Superior temporal gyrus (tissue), 1 donor: ENCODE measurements around the gene KRTAP13-3.
A peak's percentile ranks its signal among the peaks of the same experiment; 100 is the strongest.

ENCODE experiments used
- DNase-seq: peaks from one replicate; pipeline ENCODE4 v3.0.0-alpha.2; 2016; ENCODE audit errors: extremely low spot score

KRTAP13-3 gene

GRCh38 chr21:30425826-30426225, at the start of gene KRTAP13-3:
Gene KRTAP13-3 (minus strand): TSS chr21:30425926. CDS start chr21:30425912, 14 bp downstream.
- DNase-seq = no peak

DNA sequence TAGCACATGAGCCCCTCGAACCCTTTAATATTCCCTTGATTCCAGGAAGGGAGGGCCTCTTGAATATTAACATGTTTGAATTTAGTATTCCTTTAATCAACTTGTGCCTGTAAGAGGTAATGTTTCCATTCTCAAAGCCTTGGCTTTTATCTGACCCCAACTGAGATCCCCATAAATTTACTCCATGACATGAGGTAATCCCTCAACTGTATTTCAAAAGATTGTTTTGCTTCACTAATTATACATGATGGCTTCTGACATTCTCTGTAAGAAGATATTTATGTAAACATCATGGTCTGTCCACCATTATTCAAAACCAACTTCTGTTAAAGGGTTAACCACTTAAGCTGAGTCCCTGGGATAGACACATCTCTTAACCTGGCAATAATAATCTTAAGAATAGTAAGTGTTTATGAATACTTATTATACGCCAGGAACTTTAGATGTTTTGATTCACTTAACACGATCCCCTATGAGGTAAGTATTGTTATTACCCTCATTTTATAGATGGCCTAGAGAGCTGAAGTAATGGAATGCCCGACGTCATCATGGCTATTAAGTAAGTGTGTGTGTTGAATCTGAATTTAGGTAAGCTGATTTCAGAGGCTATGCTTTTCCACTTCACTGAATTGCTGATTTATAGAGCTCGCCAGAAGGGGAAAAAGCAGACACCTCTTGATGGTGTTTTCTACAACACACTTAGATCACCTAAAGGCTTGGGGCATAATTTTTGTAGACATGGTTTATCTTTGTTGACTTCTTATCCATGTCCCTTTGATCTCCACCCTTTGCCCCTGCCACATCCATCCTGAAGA, 43.4 kb upstream of the KRTAP13-3 start:
- DNase-seq = no peak

- no peak for DNase-seq
Measured at GRCh38 chr21:30463713-30464112, 38.0 kb upstream of the KRTAP13-3 start.

- no peak for DNase-seq
Measured at GRCh38 chr21:30448514-30448913, 22.8 kb upstream of the KRTAP13-3 start.

DNA sequence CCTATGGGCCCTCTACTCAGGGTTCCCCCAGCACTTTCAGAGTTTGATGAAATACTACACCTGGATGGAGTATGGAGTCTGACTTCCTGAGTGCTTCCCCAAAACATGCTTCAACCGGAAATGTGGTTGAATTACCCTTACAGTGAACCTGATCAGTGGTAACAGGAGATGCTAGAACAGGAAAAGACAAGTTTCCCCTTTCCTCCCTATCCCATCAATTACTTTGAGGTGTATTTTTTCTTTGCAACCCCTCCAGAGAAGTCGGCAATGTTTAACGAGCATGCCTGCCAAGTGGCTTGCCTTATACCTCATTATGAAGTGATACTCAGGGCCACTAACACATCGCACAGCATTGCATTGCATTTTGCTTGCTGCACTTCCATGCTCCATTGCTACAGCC, 21.3 kb upstream of the KRTAP13-3 start:
- DNase-seq = no peak

- no peak for DNase-seq
Measured at GRCh38 chr21:30444204-30444603, 18.5 kb upstream of the KRTAP13-3 start.

DNA sequence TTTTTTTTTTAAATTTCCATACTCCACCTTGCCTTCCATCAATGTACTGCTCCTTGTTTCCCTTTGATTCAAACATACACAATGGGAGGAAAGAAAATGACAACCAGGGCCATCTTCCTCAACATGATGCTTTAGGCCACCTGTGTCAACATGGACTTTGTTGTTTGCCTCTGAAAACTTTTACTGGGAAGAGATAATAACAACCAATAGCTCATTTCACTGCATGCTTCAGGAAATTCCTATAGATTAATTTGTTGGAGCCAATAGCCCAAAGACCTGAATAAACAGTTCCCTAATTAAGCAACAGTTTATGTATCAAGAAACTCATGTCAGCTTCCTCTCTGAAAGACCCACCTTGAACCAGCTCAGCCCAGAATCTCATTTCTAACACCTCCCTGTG, 17.5 kb upstream of the KRTAP13-3 start:
- DNase-seq = no peak

- DNase-seq = no peak
Measured at GRCh38 chr21:30439975-30440374, 14.2 kb upstream of the KRTAP13-3 start, which contains the start of gene KRTAP15-1. Gene KRTAP15-1 (plus strand): TSS chr21:30440275. CDS start chr21:30440328, 53 bp downstream.

DNA sequence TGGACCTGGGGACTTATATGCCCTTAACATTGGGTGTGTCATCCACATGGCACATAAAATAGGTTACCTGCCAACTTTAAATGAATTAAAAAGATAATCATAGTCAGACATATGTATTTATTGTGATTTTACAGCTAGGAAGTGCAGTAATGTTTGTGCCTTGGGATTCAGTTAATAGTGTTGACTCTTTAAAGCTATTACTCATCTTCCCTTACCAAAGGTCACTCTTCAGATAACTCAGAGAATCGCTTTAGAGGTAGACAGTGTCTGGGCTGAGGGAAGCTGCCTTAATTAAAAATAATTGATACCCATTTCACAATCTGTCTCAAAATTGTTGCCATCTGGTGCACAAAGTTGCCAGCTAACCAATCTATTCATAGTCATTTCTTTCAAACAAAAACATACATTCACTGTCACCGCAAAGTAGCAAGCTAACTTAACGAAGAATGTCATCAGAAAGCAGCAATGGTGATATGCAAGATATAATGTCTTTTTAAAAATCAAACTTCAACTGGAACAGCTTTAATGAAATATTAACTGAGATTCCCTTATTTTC, 11.4 kb upstream of the KRTAP13-3 start:
- no peak for DNase-seq

- peak; percentile 11 for DNase-seq
Measured at GRCh38 chr21:30434033-30434631, 8.4 kb upstream of the KRTAP13-3 start.

GRCh38 chr21:30430170-30430655, 4.5 kb upstream of the KRTAP13-3 start, which contains the start of gene KRTAP13-4:
Gene KRTAP13-4 (plus strand): TSS chr21:30430220. CDS start chr21:30430276, 56 bp downstream.
- DNase-seq = no peak

GRCh38 chr21:30426731-30427130, 1.0 kb upstream of the KRTAP13-3 start:
- no peak for DNase-seq

- DNase-seq = no peak
Measured at GRCh38 chr21:30415993-30416392, 9.7 kb downstream of the KRTAP13-3 start.

GRCh38 chr21:30408782-30409494, 16.8 kb downstream of the KRTAP13-3 start:
- DNase-seq = no peak

DNA sequence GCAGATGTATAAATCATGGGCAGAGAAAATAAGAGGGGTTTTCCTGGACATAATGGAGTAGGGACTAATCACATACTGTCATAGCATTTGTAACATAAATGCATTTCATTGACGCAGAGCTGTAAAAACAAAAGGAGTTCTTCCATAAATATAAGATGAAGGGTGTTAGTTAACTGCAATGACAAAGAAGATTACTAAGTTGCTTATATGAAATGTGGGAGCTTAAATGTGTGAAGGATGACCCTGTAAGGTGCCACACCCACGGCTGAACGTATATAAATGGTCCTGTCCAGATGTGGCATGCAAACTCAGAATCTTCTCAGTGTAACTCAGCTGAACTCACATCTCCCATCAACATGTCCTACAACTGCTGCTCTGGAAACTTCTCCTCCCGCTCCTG, 30.0 kb downstream of the KRTAP13-3 start, which contains the start of gene KRTAP13-1:
TSS of gene KRTAP13-1 (plus strand) at position 301 of the 400 bp plus-strand sequence. CDS start at position 357, 56 bp downstream.
- no peak for DNase-seq

DNA sequence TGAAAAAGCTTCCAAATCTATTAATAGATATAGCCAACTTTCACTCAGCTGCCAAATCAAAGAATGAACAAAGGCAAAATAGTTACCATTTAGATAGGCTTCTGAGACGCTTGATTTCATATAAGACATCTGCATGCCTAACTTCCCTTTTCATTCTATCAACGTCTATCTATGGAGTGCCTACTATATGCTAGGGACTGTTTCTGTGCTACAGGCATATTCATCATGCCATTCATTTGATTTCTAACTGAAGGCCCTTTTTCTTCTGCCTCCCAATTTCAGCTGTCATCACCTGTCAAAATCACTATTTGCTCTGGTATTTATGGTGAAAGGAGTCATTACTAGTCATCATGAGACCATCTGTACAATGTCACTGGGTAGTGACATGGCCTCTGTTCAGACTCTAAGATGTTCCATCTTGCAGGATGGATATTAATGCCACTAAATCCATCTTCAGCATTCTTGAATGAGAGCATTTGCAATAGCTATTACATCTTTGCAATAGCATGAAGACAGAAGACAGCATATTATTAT, 34.2 kb downstream of the KRTAP13-3 start:
- no peak for DNase-seq

DNA sequence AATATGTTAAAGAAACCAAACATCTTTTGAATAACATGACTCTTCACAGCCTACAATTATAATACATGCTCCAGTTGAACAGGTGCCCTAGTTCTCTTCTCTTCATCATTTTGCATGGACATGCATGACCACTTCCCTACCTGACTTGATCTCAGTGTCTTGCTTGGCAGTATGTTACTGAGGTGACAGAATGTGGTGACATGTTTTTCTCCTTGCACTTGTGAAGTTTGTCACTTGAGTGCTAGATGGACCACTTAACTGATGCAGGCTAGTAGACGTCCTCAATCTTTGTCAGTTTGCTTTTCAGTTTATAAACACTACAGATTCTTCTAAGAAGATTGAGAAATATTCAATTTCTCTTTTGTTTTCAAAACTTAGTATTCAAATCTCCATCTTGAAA, 43.5 kb downstream of the KRTAP13-3 start:
- no peak for DNase-seq
